Neuron (in vitro differentiated cells): ENCODE data around the gene KLK2.
"Not testable (repeated sequence)": the region's sequence is repeated elsewhere in the genome, so short reads cannot be mapped to it uniquely, and the experiment has no call there.

Experiments
- H2AFZ ChIP-seq: one replicate; pipeline ENCODE4 v1.6.1; 2013; ENCODE audit warnings: low read depth, mild to moderate bottlenecking, inconsistent platforms, low read length, moderate library complexity
- H3K27me3 ChIP-seq: one replicate; pipeline ENCODE4 v1.6.1; 2013; ENCODE audit warnings: low read length; ENCODE audit not compliant: insufficient read depth
- H3K36me3 ChIP-seq: one replicate; pipeline ENCODE4 v1.6.1; 2013; ENCODE audit warnings: low read length; ENCODE audit not compliant: insufficient read depth
- H3K4me1 ChIP-seq: one replicate; pipeline ENCODE4 v1.6.1; 2013; ENCODE audit warnings: low read length; ENCODE audit not compliant: insufficient read depth
- H3K4me3 ChIP-seq: 2 replicates; pipeline ENCODE4 v1.5.1; 2013; ENCODE audit warnings: mild to moderate bottlenecking, low read length, moderate library complexity
- H3K9me3 ChIP-seq: one replicate; pipeline ENCODE4 v1.6.1; 2013; ENCODE audit warnings: low read length

Gene KLK2

GRCh38 chr19:50891253-50891625 lies 18.0 kb downstream of the KLK2 start:
- peaks cover 9% of the 10 kb centered on the region for H3K27me3 ChIP-seq
- no peaks in the 10 kb centered on the region for H3K36me3 ChIP-seq
- H3K9me3 ChIP-seq = no peaks in the 10 kb centered on the region
- H3K4me3 ChIP-seq = no peak overlapping the region
- H3K4me1 ChIP-seq = no peaks in the 10 kb centered on the region
- H2AFZ ChIP-seq = no peak overlapping the region

- Histone ChIP-seq H2AFZ (no peak overlapping the region), H3K27me3 (peaks cover 7% of the 10 kb centered on the region), H3K4me3 (no peak overlapping the region), H3K9me3 (no peaks in the 10 kb centered on the region), H3K4me1 (no peaks in the 10 kb centered on the region), H3K36me3 (no peaks in the 10 kb centered on the region)
Measured at GRCh38 chr19:50893047-50893736, 20.0 kb downstream of the KLK2 start.

GRCh38 chr19:50894478-50895356 lies 21.5 kb downstream of the KLK2 start:
- Histone ChIP-seq H3K36me3 (no peaks in the 10 kb centered on the region), H3K4me1 (no peaks in the 10 kb centered on the region), H3K9me3 (no peaks in the 10 kb centered on the region), H3K4me3 (no peak overlapping the region), H2AFZ (no peak overlapping the region), H3K27me3 (peaks cover 2% of the 10 kb centered on the region)

- H3K4me3 ChIP-seq, H3K27me3 ChIP-seq, H2AFZ ChIP-seq, H3K36me3 ChIP-seq, H3K9me3 ChIP-seq, H3K4me1 ChIP-seq: not testable (repeated sequence)
Measured at GRCh38 chr19:50896089-50896590, 22.9 kb downstream of the KLK2 start.

GRCh38 chr19:50896591-50897190 lies 23.5 kb downstream of the KLK2 start:
- Histone ChIP-seq H3K4me3 (no peak overlapping the region), H3K4me1 (no peaks in the 10 kb centered on the region), H3K27me3 (no peaks in the 10 kb centered on the region), H2AFZ (no peak overlapping the region), H3K36me3 (no peaks in the 10 kb centered on the region), H3K9me3 (no peaks in the 10 kb centered on the region)

GRCh38 chr19:50897191-50897607 lies 24.0 kb downstream of the KLK2 start:
- no peaks in the 10 kb centered on the region for H3K4me1 ChIP-seq
- no peak overlapping the region for H2AFZ ChIP-seq
- H3K4me3 ChIP-seq = no peak overlapping the region
- H3K9me3 ChIP-seq = no peaks in the 10 kb centered on the region
- no peaks in the 10 kb centered on the region for H3K27me3 ChIP-seq
- no peaks in the 10 kb centered on the region for H3K36me3 ChIP-seq

GRCh38 chr19:50897612-50898011 lies 24.4 kb downstream of the KLK2 start:
- H3K27me3 ChIP-seq = no peaks in the 10 kb centered on the region
- H3K4me1 ChIP-seq = no peaks in the 10 kb centered on the region
- no peaks in the 10 kb centered on the region for H3K9me3 ChIP-seq
- no peaks in the 10 kb centered on the region for H3K36me3 ChIP-seq
- H3K4me3 ChIP-seq = no peak overlapping the region
- H2AFZ ChIP-seq = no peak overlapping the region

GRCh38 chr19:50898018-50898417 lies 24.8 kb downstream of the KLK2 start:
- H3K36me3 ChIP-seq = no peaks in the 10 kb centered on the region
- no peak overlapping the region for H2AFZ ChIP-seq
- H3K4me3 ChIP-seq = no peak overlapping the region
- H3K4me1 ChIP-seq = no peaks in the 10 kb centered on the region
- no peaks in the 10 kb centered on the region for H3K9me3 ChIP-seq
- H3K27me3 ChIP-seq = no peaks in the 10 kb centered on the region

GRCh38 chr19:50899569-50899968 lies 26.3 kb downstream of the KLK2 start:
- no peak overlapping the region for H2AFZ ChIP-seq
- no peaks in the 10 kb centered on the region for H3K27me3 ChIP-seq
- no peaks in the 10 kb centered on the region for H3K9me3 ChIP-seq
- H3K4me3 ChIP-seq = no peak overlapping the region
- no peaks in the 10 kb centered on the region for H3K4me1 ChIP-seq
- H3K36me3 ChIP-seq = no peaks in the 10 kb centered on the region

- no peak overlapping the region for H2AFZ ChIP-seq
- H3K4me3 ChIP-seq = no peak overlapping the region
- no peaks in the 10 kb centered on the region for H3K4me1 ChIP-seq
- no peaks in the 10 kb centered on the region for H3K9me3 ChIP-seq
- H3K27me3 ChIP-seq = no peaks in the 10 kb centered on the region
- no peaks in the 10 kb centered on the region for H3K36me3 ChIP-seq
Measured at GRCh38 chr19:50902640-50903039, 29.4 kb downstream of the KLK2 start.

- Histone ChIP-seq H3K36me3 (no peaks in the 10 kb centered on the region), H3K9me3 (no peaks in the 10 kb centered on the region), H3K4me3 (no peak overlapping the region), H2AFZ (no peak overlapping the region), H3K4me1 (no peaks in the 10 kb centered on the region), H3K27me3 (peaks cover 24% of the 10 kb centered on the region)
Measured at GRCh38 chr19:50906217-50906616, 33.0 kb downstream of the KLK2 start.

- H3K36me3 ChIP-seq = no peaks in the 10 kb centered on the region
- H2AFZ ChIP-seq = no peak overlapping the region
- no peak overlapping the region for H3K4me3 ChIP-seq
- H3K9me3 ChIP-seq = no peaks in the 10 kb centered on the region
- H3K27me3 ChIP-seq = peaks cover 44% of the 10 kb centered on the region
- H3K4me1 ChIP-seq = no peaks in the 10 kb centered on the region
Measured at GRCh38 chr19:50908336-50908735, 35.1 kb downstream of the KLK2 start.
